Measurements from ENCODE around the gene PPM1F.

PPM1F gene

DNA sequence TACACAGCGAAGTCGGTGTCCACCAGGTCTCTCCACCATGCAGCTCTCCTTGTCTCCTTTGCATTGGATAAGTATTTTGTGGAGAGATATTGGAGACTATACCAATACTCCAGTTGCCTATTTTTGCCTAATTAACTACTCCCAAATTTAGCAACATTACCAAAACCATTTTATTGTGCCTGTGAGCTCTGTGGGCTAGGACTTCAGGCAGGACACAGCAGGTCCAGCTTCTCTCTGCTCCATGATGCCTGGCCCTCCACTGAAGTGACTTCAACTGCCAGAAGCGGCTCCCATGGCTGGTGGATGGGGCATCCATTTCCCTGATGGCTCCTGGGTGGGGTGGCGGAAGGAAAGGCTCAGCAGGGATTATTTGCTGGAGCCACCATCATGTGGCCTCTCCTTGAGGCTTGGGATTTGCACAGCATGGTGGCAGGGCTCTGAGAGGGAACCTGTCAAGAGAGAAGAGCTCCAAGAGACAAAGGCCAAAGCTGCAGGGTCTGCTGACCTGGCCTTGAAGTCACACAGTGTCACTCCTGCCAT is 48.3 kb downstream of the PPM1F start:
- TF ChIP-seq, protein P1, sequence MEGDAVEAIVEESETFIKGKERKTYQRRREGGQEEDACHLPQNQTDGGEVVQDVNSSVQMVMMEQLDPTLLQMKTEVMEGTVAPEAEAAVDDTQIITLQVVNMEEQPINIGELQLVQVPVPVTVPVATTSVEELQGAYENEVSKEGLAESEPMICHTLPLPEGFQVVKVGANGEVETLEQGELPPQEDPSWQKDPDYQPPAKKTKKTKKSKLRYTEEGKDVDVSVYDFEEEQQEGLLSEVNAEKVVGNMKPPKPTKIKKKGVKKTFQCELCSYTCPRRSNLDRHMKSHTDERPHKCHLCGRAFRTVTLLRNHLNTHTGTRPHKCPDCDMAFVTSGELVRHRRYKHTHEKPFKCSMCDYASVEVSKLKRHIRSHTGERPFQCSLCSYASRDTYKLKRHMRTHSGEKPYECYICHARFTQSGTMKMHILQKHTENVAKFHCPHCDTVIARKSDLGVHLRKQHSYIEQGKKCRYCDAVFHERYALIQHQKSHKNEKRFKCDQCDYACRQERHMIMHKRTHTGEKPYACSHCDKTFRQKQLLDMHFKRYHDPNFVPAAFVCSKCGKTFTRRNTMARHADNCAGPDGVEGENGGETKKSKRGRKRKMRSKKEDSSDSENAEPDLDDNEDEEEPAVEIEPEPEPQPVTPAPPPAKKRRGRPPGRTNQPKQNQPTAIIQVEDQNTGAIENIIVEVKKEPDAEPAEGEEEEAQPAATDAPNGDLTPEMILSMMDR (IDR thresholded peaks at IDR 0.05), result no peak

GRCh38 chr22:21903283-21903682 is 49.4 kb downstream of the PPM1F start:
- TF ChIP-seq, protein P1 (IDR thresholded peaks at IDR 0.05), result no peak

DNA sequence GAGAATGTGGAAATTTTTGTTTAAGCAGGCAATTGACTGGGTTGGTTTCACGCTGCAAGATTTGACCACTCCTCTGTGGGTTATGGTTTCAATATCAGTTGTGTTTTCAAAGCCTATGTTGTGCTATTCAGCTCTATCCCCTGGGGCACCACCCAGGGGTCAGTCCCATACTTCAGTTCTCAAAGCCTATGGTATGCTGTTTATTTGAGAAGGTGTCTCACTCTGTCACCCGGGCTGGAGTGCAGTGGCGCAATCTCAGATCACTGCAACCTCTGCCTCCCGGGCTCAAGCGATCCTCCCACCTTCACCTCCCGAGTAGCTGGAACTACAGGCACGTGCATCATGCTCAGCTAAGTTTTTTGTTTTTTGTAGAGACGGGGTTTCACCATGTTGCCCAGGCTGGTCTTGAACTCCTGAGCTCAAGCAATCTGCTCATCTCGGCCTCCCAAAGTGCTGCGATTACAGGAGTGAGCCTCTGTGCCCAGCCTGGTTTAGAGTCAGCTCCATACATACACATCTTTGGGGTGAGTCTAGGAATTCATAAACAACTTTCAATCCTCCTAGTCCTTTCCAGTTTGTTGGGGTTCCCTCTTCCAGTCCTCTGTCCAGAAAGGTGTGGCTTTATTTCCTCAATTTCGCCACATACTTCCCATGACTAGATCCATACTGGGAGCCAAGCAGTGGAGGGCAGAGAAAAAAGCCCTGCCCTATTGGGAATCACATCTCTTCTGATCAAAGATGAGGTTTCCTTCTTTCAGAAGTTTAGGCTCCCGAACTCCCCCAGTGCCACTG is 50.2 kb downstream of the PPM1F start:
- TF ChIP-seq, protein P1 (IDR thresholded peaks at IDR 0.05), result no peak

- TF ChIP-seq, protein P1 (IDR thresholded peaks at IDR 0.05), result no peak
Observed at GRCh38 chr22:21898354-21898896, 54.2 kb downstream of the PPM1F start.

- TF ChIP-seq, protein P1 (IDR thresholded peaks at IDR 0.05), result no peak
Observed at GRCh38 chr22:21896951-21897513, 55.6 kb downstream of the PPM1F start.

DNA sequence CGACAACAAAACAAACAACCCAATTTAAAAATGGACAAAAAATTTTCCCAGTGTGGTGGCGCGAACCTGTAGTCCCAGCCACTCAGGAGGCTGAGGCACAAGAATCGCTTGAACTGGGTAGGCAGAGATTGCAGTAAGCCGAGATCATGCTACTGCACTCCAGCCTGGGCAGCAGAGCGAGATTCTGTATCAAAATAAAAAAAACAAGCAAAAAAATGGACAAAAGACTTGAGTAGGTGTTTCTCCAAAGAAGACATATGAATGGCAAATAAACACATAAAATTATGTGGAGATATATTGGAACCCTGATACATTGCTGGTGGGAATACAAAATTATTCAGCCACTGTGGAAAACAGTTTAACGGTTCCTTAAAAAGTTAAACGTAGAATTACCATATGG is 57.8 kb downstream of the PPM1F start:
- TF ChIP-seq, protein P1 (IDR thresholded peaks at IDR 0.05), result no peak

DNA sequence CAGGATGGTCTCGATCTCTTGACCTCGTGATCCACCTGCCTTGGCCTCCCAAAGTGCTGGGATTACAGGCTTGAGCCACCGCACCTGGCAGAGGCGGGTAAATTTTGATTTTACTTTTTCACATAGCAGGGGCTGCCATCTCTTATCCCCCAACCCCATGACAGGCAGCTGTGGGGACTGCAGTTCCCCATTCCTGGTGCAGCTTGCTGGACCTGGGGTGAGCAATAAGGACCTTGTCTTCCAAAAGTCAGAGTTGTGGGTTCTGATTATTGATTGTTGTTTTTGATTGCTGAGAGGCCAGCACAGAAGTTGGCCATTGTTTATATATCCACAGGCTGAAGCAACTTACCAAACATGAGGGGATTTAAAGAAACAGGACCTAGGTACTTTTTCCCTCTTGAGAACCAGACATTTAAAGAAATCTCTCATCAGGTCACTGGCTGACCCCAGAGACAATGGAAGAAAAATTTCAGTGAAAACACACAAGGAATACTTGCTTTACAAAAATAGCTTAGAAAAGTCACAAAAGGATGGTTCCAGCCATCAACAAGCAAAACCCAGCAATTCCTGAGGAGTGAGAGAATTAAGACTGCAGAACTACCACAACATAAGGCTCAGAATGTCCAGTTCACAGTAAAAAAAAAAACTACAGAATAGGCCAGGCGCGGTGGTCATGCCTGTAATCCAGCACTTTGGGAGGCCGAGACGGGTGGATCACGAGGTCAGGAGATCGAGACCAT is 63.2 kb downstream of the PPM1F start:
- TF ChIP-seq, protein P1 (IDR thresholded peaks at IDR 0.05), result no peak

Data from LNCAP (cell line).